ENCODE measurements around the gene SKIL. TPM values are rescaled to one million over a fixed set of nuclear protein-coding genes. Genes with fewer than 3 reads are reported as not detected.

Gene SKIL
- total RNA-seq, 1 experiment from 2014 or later = 15.1 TPM

DNA sequence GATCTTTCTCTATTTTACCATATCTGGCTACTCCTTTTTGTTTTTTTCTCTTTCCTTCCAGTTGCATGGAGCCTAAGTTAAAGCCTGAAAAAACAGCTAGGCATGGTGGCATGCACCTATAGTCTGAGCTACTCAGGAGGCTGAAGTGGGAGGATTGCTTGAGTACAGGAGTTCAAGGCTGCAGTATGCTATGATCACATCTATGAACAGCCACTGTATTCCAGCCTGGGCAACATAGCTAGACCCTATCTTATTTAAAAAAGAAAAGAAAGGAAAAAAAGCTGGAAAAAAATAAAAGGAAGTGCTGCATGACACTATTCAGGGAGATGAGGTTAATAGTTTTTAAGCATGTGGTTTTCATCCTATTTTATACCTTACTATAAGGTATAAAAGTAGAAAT lies 4.0 kb upstream of the SKIL start:
- no peaks in the 10 kb centered on the region for H3K36me3 ChIP-seq (ENCODE audit: control insufficient read depth in 1 of 2, insufficient read depth in 2 of 2, low read length in 2 of 2)
- ChIA-PET RAD21 (ENCODE audit: low non-redundant PET in 1 of 2, low total read pairs in 2 of 2, uncharacterized antibody in 2 of 2, unreplicated experiment in 2 of 2) (no interaction called here), CTCF (interaction anchor here (0.7 kb wide), 1 partner anchor 482 kb away, joined by 3 read pairs; no protein-coding TSS in a partner anchor), POLR2A (no interaction called here)
- no peak overlapping the region for H3K27ac ChIP-seq (ENCODE audit: low read depth, low read length)
- no peak overlapping the region for H2AFZ ChIP-seq (ENCODE audit: low read depth, low read length, poor library complexity, severe bottlenecking)
- no TSS peak for BruUV-seq (replicated peaks)
- DNase-seq (ENCODE audit: low read depth, low spot score) (no peak), ATAC-seq (no peak)
- H4K20me1 ChIP-seq (ENCODE audit: insufficient read depth) = no peaks in the 10 kb centered on the region
- intact Hi-C loops (cut with micrococcal nuclease) = no loop called here
- H3K79me2 ChIP-seq (ENCODE audit: insufficient read depth, low read length) = no peaks in the 10 kb centered on the region
- H3K4me1 ChIP-seq (ENCODE audit: control insufficient read depth in 1 of 2, insufficient read depth in 2 of 2, low read length in 2 of 2) = peaks cover 7 to 15% of the 10 kb centered on the region in 2 experiments
- no peak overlapping the region for H3K4me3 ChIP-seq (replicated peaks in 1 of 2; ENCODE audit: low read depth in 1 of 2, low read length in 2 of 2)
- H3K4me2 ChIP-seq (ENCODE audit: low read length) = no peak overlapping the region
- H3K9me2 ChIP-seq (ENCODE audit: insufficient read depth) = no peaks in the 10 kb centered on the region
- no peak for TF ChIP-seq EGR1 (IDR thresholded peaks at IDR 0.05; ENCODE audit: low read depth)
- TF ChIP-seq SIN3A (IDR thresholded peaks at IDR 0.05; ENCODE audit: low read depth) = no peak
- TF ChIP-seq POLR2AphosphoS5 (IDR thresholded peaks at IDR 0.05; ENCODE audit: low read depth, low read length) = no peak
- TF ChIP-seq CBX3 (IDR thresholded peaks at IDR 0.05; ENCODE audit: low read depth) = no peak
- TF ChIP-seq SP1 (IDR thresholded peaks at IDR 0.05; ENCODE audit: low read depth) = no peak
- TF ChIP-seq, protein P1, sequence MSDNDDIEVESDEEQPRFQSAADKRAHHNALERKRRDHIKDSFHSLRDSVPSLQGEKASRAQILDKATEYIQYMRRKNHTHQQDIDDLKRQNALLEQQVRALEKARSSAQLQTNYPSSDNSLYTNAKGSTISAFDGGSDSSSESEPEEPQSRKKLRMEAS (IDR thresholded peaks at IDR 0.05) = no peak
- no peak for TF ChIP-seq ZBTB33 (IDR thresholded peaks at IDR 0.05; ENCODE audit: extremely low read depth, insufficient replicate concordance, low read length)
- no peak for TF ChIP-seq ZNF274 (IDR thresholded peaks at IDR 0.05; ENCODE audit: low read depth, low read length)
- TF ChIP-seq JUND (IDR thresholded peaks at IDR 0.05) = no peak
- TF ChIP-seq YY1 (IDR thresholded peaks at IDR 0.05; ENCODE audit: extremely low read depth, insufficient replicate concordance, low read depth, low read length) = no peak
- no peak for TF ChIP-seq TCF7L2 (IDR thresholded peaks at IDR 0.05; ENCODE audit: borderline replicate concordance, extremely low read depth, insufficient read depth, insufficient read length)
- TF ChIP-seq SRF (IDR thresholded peaks at IDR 0.05; ENCODE audit: low read depth) = no peak
- no peaks in the 10 kb centered on the region for H3K9me3 ChIP-seq (ENCODE audit: control insufficient read depth in 1 of 2, insufficient read depth in 1 of 2, low read depth in 1 of 2, low read length in 2 of 2)
- H3K27me3 ChIP-seq (ENCODE audit: insufficient read depth, low read length) = no peaks in the 10 kb centered on the region
- H3K9ac ChIP-seq (ENCODE audit: low read length) = no peak overlapping the region
